Muscle layer of duodenum (tissue), 2 donors: Measurements from ENCODE around the gene LCE2A.

Source experiments
- H3K27ac ChIP-seq: one replicate; pipeline ENCODE4 v1.7.0; 2013; ENCODE audit warnings: mild to moderate bottlenecking, low read length
- H3K27me3 ChIP-seq: one replicate; pipeline ENCODE4 v1.7.0; 2013; ENCODE audit warnings: low read depth, mild to moderate bottlenecking, control low read depth, low read length
- H3K36me3 ChIP-seq, 2 donors: one replicate each; pipeline ENCODE4 v1.7.0; 2013; ENCODE audit warnings: low read length in 2 of 2, control low read depth in 1 of 2, mild to moderate bottlenecking in 1 of 2; ENCODE audit not compliant: insufficient read depth in 2 of 2, control insufficient read depth in 1 of 2
- H3K4me1 ChIP-seq, 2 donors: one replicate each; pipeline ENCODE4 v1.7.0; 2013; ENCODE audit warnings: low read length in 2 of 2, mild to moderate bottlenecking in 2 of 2, control low read depth in 1 of 2, moderate library complexity in 1 of 2; ENCODE audit not compliant: insufficient read depth in 2 of 2, control insufficient read depth in 1 of 2
- H3K4me3 ChIP-seq, 2 donors: one replicate each; pipeline ENCODE4 v1.7.0; 2013; ENCODE audit warnings: low read length in 2 of 2, low read depth in 1 of 2, mild to moderate bottlenecking in 1 of 2
- H3K9me3 ChIP-seq, 2 donors: one replicate each; pipeline ENCODE4 v1.7.0; 2013; ENCODE audit warnings: low read length in 2 of 2, control low read depth in 1 of 2, mild to moderate bottlenecking in 1 of 2; ENCODE audit not compliant: control insufficient read depth in 1 of 2
- donor health status: healthy.

LCE2A gene

GRCh38 chr1:152743371-152744145 is 45.4 kb downstream of the LCE2A start:
- no peaks in the 10 kb centered on the region for H3K27me3 ChIP-seq
- no peaks in the 10 kb centered on the region for H3K9me3 ChIP-seq
- no peak overlapping the region for H3K27ac ChIP-seq
- no peaks in the 10 kb centered on the region for H3K36me3 ChIP-seq
- no peak overlapping the region for H3K4me3 ChIP-seq
- H3K4me1 ChIP-seq: no peaks in the 10 kb centered on the region

GRCh38 chr1:152745289-152745704 is 47.2 kb downstream of the LCE2A start:
- Histone ChIP-seq H3K9me3 (no peaks in the 10 kb centered on the region), H3K4me3 (no peak overlapping the region), H3K27ac (no peak overlapping the region), H3K27me3 (no peaks in the 10 kb centered on the region), H3K4me1 (no peaks in the 10 kb centered on the region), H3K36me3 (no peaks in the 10 kb centered on the region)

GRCh38 chr1:152745765-152746444 is 47.8 kb downstream of the LCE2A start:
- no peaks in the 10 kb centered on the region for H3K4me1 ChIP-seq
- no peaks in the 10 kb centered on the region for H3K9me3 ChIP-seq
- H3K27me3 ChIP-seq: no peaks in the 10 kb centered on the region
- H3K27ac ChIP-seq: no peak overlapping the region
- H3K4me3 ChIP-seq: no peak overlapping the region
- H3K36me3 ChIP-seq: no peaks in the 10 kb centered on the region

GRCh38 chr1:152747831-152748230 is 49.7 kb downstream of the LCE2A start:
- Histone ChIP-seq H3K27ac (no peak overlapping the region), H3K4me1 (no peaks in the 10 kb centered on the region), H3K4me3 (no peak overlapping the region), H3K9me3 (no peaks in the 10 kb centered on the region), H3K36me3 (no peaks in the 10 kb centered on the region), H3K27me3 (no peaks in the 10 kb centered on the region)
